K562 (cell line): Measurements from ENCODE around the gene HTR3E. TPM values are rescaled to one million over a fixed set of nuclear protein-coding genes. Genes with fewer than 3 reads are reported as not detected.

Source experiments
- AFF1 ChIP-seq, 2 experiments: fragments of 450-650 bp; IDR thresholded peaks; 2 replicates each; pipeline ENCODE4 v1.6.1; 2018; ENCODE audit warnings: mild to moderate bottlenecking in 2 of 2, low read depth in 1 of 2; ENCODE audit not compliant: partially characterized antibody in 2 of 2
- ARID4B ChIP-seq: sonication (generic); formaldehyde crosslinking; IDR thresholded peaks from 2 replicates; pipeline ENCODE4 v1.8.0; 2022; ENCODE audit warnings: mild to moderate bottlenecking, missing genetic modification reagents
- CGGBP1 ChIP-seq: fragments of 250-450 bp; sonication (Bioruptor Pico); IDR thresholded peaks from 2 replicates; pipeline ENCODE4 v1.9.0; 2021; ENCODE audit warnings: mild to moderate bottlenecking
- ETS1 ChIP-seq: conservative IDR thresholded peaks from 2 replicates; pipeline ENCODE4 v1.6.1; 2011; ENCODE audit warnings: low read depth, mild to moderate bottlenecking, low read length; ENCODE audit not compliant: control insufficient read depth
- MNT ChIP-seq, 2 experiments: fragments of 450-650 bp; conservative IDR thresholded peaks; 2 replicates each; pipeline ENCODE4 v1.6.1; 2017; ENCODE audit warnings: mild to moderate bottlenecking in 2 of 2, moderate library complexity in 2 of 2
- NFATC3 ChIP-seq: fragments of 450-650 bp; IDR thresholded peaks from 2 replicates; pipeline ENCODE4 v1.6.1; 2017; ENCODE audit warnings: mild to moderate bottlenecking
- PYGO2 ChIP-seq: fragments of 450-650 bp; IDR thresholded peaks from 2 replicates; pipeline ENCODE4 v1.6.1; 2016; ENCODE audit warnings: mild to moderate bottlenecking, missing genetic modification characterization, moderate library complexity, missing compliant biosample characterization
- TAF1 ChIP-seq: IDR thresholded peaks from 2 replicates; pipeline ENCODE4 v1.6.1; 2011; ENCODE audit warnings: mild to moderate bottlenecking, low read length, moderate library complexity; ENCODE audit not compliant: insufficient read depth, control insufficient read depth, severe bottlenecking; ENCODE audit errors: extremely low read depth
- U2AF1 ChIP-seq: fragments of 200-400 bp; formaldehyde crosslinking; optimal IDR thresholded peaks from 2 replicates; pipeline ENCODE3; 2017; ENCODE audit warnings: mild to moderate bottlenecking, low read depth, low read length, moderate library complexity
- ZBTB34 ChIP-seq: fragments of 250-450 bp; sonication (Bioruptor Pico); IDR thresholded peaks from 2 replicates; pipeline ENCODE4 v1.8.0; 2021; ENCODE audit warnings: mild to moderate bottlenecking, moderate library complexity
- ZNF197 ChIP-seq: fragments of 200-800 bp; sonication (Bioruptor generic); IDR thresholded peaks from 2 replicates; pipeline ENCODE4 v1.6.1; 2016; ENCODE audit warnings: low read depth, missing genetic modification characterization, missing compliant biosample characterization
- polyA plus RNA-seq, 8 experiments: library from polyadenylated mRNA; depleted of rRNA in 4 of 8; stranded (reverse) in 5 of 8; unstranded in 3 of 8; fragments of >200 nt; fragmentation: Nextera tagmentation in 2 of 8; fragmentation: Illumina TruSeq in 1 of 8; extraction: Ambion mirVana in 2 of 8; extraction: Trizol in 1 of 8; gene quantifications; 2 replicates each; pipeline versions ENCODE4 v1.2.1 to v1.2.3, GENCODE V29; 2011 to 2014; ENCODE audit warnings: inconsistent platforms in 1 of 8, missing spikeins in 1 of 8
- total RNA-seq, 7 experiments: library from RNA; depleted of rRNA in 6 of 7; stranded (reverse); fragments of >200 nt in 6 of 7; fragmentation: Illumina TruSeq in 2 of 7; extraction: Trizol in 2 of 7; gene quantifications; 2 replicates each; pipeline versions ENCODE4 v1.2.1 to v1.2.3, GENCODE V29; 2011 to 2021; ENCODE audit warnings: low replicate concordance in 1 of 7

The HTR3E gene
- total and polyA plus RNA-seq, 9 of the 15 experiments (the other 6 are each of a cell fraction or from before 2014, with no cell fraction given) = not detected

GRCh38 chr3:184133840-184134745 is 37.2 kb downstream of the HTR3E start (continued):
- TF ChIP-seq ARID4B (CRISPR knock-in tag) (peak; percentile 75; the same call in 1 of the 2 replicates), MNT (conservative IDR thresholded peaks at IDR 0.05) (peak; percentile 97 to 98), TAF1 (peak; percentile 49), PYGO2 (peak; percentile 41; the same call in 1 of the 2 replicates), CGGBP1 (CRISPR knock-in tag) (no peak), ZNF197 (CRISPR knock-in tag) (no peak), NFATC3 (no peak), U2AF1 (no peak), ETS1 (peak; percentile 81), ZBTB34 (no peak), AFF1 (IDR thresholded peaks at IDR 0.05; ENCODE audit: low read depth in 1 of 2, partially characterized antibody in 2 of 2) (peak in 1 of 2 experiments; percentile 87)
